ENCODE measurements around the gene PTPRM. TPM values are rescaled to one million over a fixed set of nuclear protein-coding genes. Genes with fewer than 3 reads are reported as not detected.

Gene PTPRM
- total and polyA plus RNA-seq, 2 donors (not counting 3 experiments of a cell fraction or from before 2014, with no cell fraction given), result 37.4 to 43.7 TPM

- Histone ChIP-seq H3K79me2 (ENCODE audit: control insufficient read depth, insufficient read depth, low read length) (no peaks in the 10 kb centered on the region), H3K27me3 (ENCODE audit: control insufficient read depth in 2 of 2, insufficient read depth in 2 of 2, low read length in 2 of 2) (no peaks in the 10 kb centered on the region), H4K20me1 (replicated peaks; ENCODE audit: control insufficient read depth, extremely low read depth, insufficient read depth, low read length) (no peaks in the 10 kb centered on the region), H3K4me3 (replicated peaks in 1 of 3; ENCODE audit: insufficient read depth in 1 of 3, low read depth in 1 of 3, low read length in 3 of 3) (no peak overlapping the region), H2AFZ (ENCODE audit: low read depth, low read length) (no peak overlapping the region), H3K4me2 (ENCODE audit: insufficient read depth, low read length) (no peak overlapping the region), H3K36me3 (ENCODE audit: control insufficient read depth in 2 of 2, extremely low read depth in 1 of 2, insufficient read depth in 2 of 2, low read length in 2 of 2) (no peaks in the 10 kb centered on the region), H3K9me3 (replicated peaks; ENCODE audit: control insufficient read depth, insufficient read depth, low read length) (no peaks in the 10 kb centered on the region), H3K9me1 (replicated peaks; ENCODE audit: control insufficient read depth, extremely low read depth, insufficient read depth, low read length) (no peaks in the 10 kb centered on the region), H3K27ac (ENCODE audit: insufficient read depth, low read depth, low read length) (no peak overlapping the region), H3K4me1 (ENCODE audit: control insufficient read depth, extremely low read depth, insufficient read depth, low read length) (no peaks in the 10 kb centered on the region), H3K9ac (replicated peaks; ENCODE audit: extremely low read depth, insufficient read depth, low read length) (no peak overlapping the region)
- intact Hi-C loops (cut with micrococcal nuclease), result loop anchor here (10.0 kb wide), 1 partner anchor 197 kb away; no protein-coding TSS in a partner anchor
- no TSS peak for BruUV-seq (replicated peaks)
- POLR2A ChIA-PET, result no interaction called here
- DNase-seq (ENCODE audit: low read depth, low spot score) (no peak), FAIRE-seq (no peak)
- dilution Hi-C loops (cut with MboI; ENCODE audit: extremely low pct_ligation_motif_present, low sequenced_read_pairs), result no loop called here
- CTCF ChIA-PET, result interaction anchor here (0.5 to 5.1 kb wide), 2 partner anchors 9 to 603 kb away, joined by 5 to 62 read pairs; no protein-coding TSS in a partner anchor
- no peak for TF ChIP-seq FOS (IDR thresholded peaks at IDR 0.05; ENCODE audit: borderline replicate concordance, insufficient read depth, low read length)
- TF ChIP-seq CTCF (IDR thresholded peaks at IDR 0.05; ENCODE audit: extremely low read depth in 1 of 2, insufficient read depth in 1 of 2, low read depth in 1 of 2, low read length in 2 of 2), result no peak
- no peak for TF ChIP-seq EZH2 (IDR thresholded peaks at IDR 0.05; ENCODE audit: borderline replicate concordance, low read depth, low read length, severe bottlenecking)
- no peak for TF ChIP-seq POLR2A (IDR thresholded peaks at IDR 0.05; ENCODE audit: low read depth, low read length)
- no peak for TF ChIP-seq JUN (IDR thresholded peaks at IDR 0.05; ENCODE audit: borderline replicate concordance, insufficient read depth, insufficient read length, low read depth)
- no peak for TF ChIP-seq MAX (IDR thresholded peaks at IDR 0.05; ENCODE audit: insufficient read depth, insufficient read length)
- TF ChIP-seq POLR2AphosphoS5 (IDR thresholded peaks at IDR 0.05; ENCODE audit: insufficient read depth, low read depth, low read length), result no peak
- no peak for TF ChIP-seq MYC (IDR thresholded peaks at IDR 0.05; ENCODE audit: low read depth, low read length)
Measured at GRCh38 chr18:7787339-7787738, 220.2 kb downstream of the PTPRM start.

Data from endothelial cell of umbilical vein (primary cell).